Measurements from ENCODE around the gene CHD2. TPM values are rescaled to one million over a fixed set of nuclear protein-coding genes. Genes with fewer than 3 reads are reported as not detected.
A peak's percentile ranks its signal among the peaks of the same experiment; 100 is the strongest.

The CHD2 gene
- total RNA-seq, 6 donors from 2014 or later = 102 to 500 (median 155) TPM

- Histone ChIP-seq H3K36me3 (no peaks in the 10 kb centered on the region), H3K4me3 (peak overlapping the region in 1 of 4 donors; percentile 19), H3K27me3 (no peaks in the 10 kb centered on the region), H3K9me3 (no peaks in the 10 kb centered on the region), H3K27ac (peak overlapping the region; percentile 91 to 99 (median 97)), H3K4me1 (peaks cover 83 to 91% (median 88%) of the 10 kb centered on the region in 4 donors)
- no peak for ATAC-seq (ENCODE audit: low FRiP score in 2 of 2)
- no peak for DNase-seq
- 91 to 92% methylated on average over 6 of the region's 6 CpGs for WGBS, 2 donors
- TF ChIP-seq EP300 (IDR thresholded peaks at IDR 0.05) (no peak), POLR2AphosphoS5 (IDR thresholded peaks at IDR 0.05) (no peak), CTCF (IDR thresholded peaks at IDR 0.05) (no peak), POLR2A (IDR thresholded peaks at IDR 0.05) (no peak)
Measured at GRCh38 chr15:92908713-92909057, 8.6 kb downstream of the CHD2 start.

- H3K27me3 ChIP-seq = no peaks in the 10 kb centered on the region
- peak overlapping the region; percentile 91 to 99 (median 97) for H3K27ac ChIP-seq
- DNase-seq (no peak), ATAC-seq (ENCODE audit: low FRiP score in 2 of 2) (no peak)
- 61 to 67% methylated on average over 7 of the region's 7 CpGs for WGBS, 2 donors
- peak overlapping the region in 1 of 4 donors; percentile 2 for H3K4me3 ChIP-seq
- no peaks in the 10 kb centered on the region for H3K36me3 ChIP-seq
- no peak for TF ChIP-seq CTCF (IDR thresholded peaks at IDR 0.05)
- no peak for TF ChIP-seq POLR2AphosphoS5 (IDR thresholded peaks at IDR 0.05)
- no peak for TF ChIP-seq POLR2A (IDR thresholded peaks at IDR 0.05)
- TF ChIP-seq EP300 (IDR thresholded peaks at IDR 0.05) = no peak
- H3K4me1 ChIP-seq = peaks cover 89 to 95% (median 93%) of the 10 kb centered on the region in 4 donors
- no peaks in the 10 kb centered on the region for H3K9me3 ChIP-seq
Measured at GRCh38 chr15:92909136-92909781, 9.1 kb downstream of the CHD2 start.

GRCh38 chr15:92910451-92910850, 10.3 kb downstream of the CHD2 start:
- Histone ChIP-seq H3K4me1 (peaks cover 96 to 100% (median 99%) of the 10 kb centered on the region in 4 donors), H3K27ac (peak overlapping the region; percentile 28 to 99 (median 94)), H3K36me3 (no peaks in the 10 kb centered on the region), H3K9me3 (no peaks in the 10 kb centered on the region), H3K27me3 (no peaks in the 10 kb centered on the region), H3K4me3 (no peak overlapping the region)
- DNase-seq (no peak), ATAC-seq (ENCODE audit: low FRiP score in 2 of 2) (no peak)
- TF ChIP-seq POLR2AphosphoS5 (IDR thresholded peaks at IDR 0.05) (no peak), POLR2A (IDR thresholded peaks at IDR 0.05) (peak in 1 of 4 donors; percentile 25)
- WGBS, 2 donors = 78 to 79% methylated on average over 13 of the region's 13 CpGs

- H3K9me3 ChIP-seq = no peaks in the 10 kb centered on the region
- no peak overlapping the region for H3K4me3 ChIP-seq
- H3K36me3 ChIP-seq = no peaks in the 10 kb centered on the region
- TF ChIP-seq EP300 (IDR thresholded peaks at IDR 0.05) = no peak
- TF ChIP-seq POLR2AphosphoS5 (IDR thresholded peaks at IDR 0.05) = no peak
- no peak for TF ChIP-seq POLR2A (IDR thresholded peaks at IDR 0.05)
- TF ChIP-seq CTCF (IDR thresholded peaks at IDR 0.05) = no peak
- no peak for DNase-seq
- H3K27ac ChIP-seq = peak overlapping the region; percentile 62 to 96 (median 84)
- no peaks in the 10 kb centered on the region for H3K27me3 ChIP-seq
- 38 to 64% methylated on average over 1 of the region's 1 CpG for WGBS, 2 donors
- no peak for ATAC-seq (ENCODE audit: low FRiP score in 2 of 2)
- H3K4me1 ChIP-seq = peaks cover 92 to 97% (median 94%) of the 10 kb centered on the region in 4 donors
Measured at GRCh38 chr15:92914103-92914499, 14.0 kb downstream of the CHD2 start.

- H3K4me3 ChIP-seq = peak overlapping the region in 2 of 4 donors; percentile 22 to 25
- WGBS, 2 donors = 43 to 61% methylated on average over 4 of the region's 4 CpGs
Measured at GRCh38 chr15:92914768-92915221, 14.7 kb downstream of the CHD2 start.

More at GRCh38 chr15:92914768-92915221, 14.7 kb downstream of the CHD2 start:
- no peak for DNase-seq
- TF ChIP-seq POLR2AphosphoS5 (IDR thresholded peaks at IDR 0.05) (no peak), EP300 (IDR thresholded peaks at IDR 0.05) (no peak), CTCF (IDR thresholded peaks at IDR 0.05) (no peak), POLR2A (IDR thresholded peaks at IDR 0.05) (no peak)
- Histone ChIP-seq H3K27me3 (no peaks in the 10 kb centered on the region), H3K36me3 (no peaks in the 10 kb centered on the region), H3K27ac (peak overlapping the region; percentile 62 to 96 (median 84)), H3K9me3 (no peaks in the 10 kb centered on the region), H3K4me1 (peaks cover 92 to 95% (median 94%) of the 10 kb centered on the region in 4 donors)
- ATAC-seq (ENCODE audit: low FRiP score in 2 of 2) = peak in 1 of 2 donors; percentile 32

All from upper lobe of left lung (tissue), 6 donors.